ENCODE measurements around the gene EDEM2.
"Not testable (repeated sequence)": the region's sequence is repeated elsewhere in the genome, so short reads cannot be mapped to it uniquely, and the experiment has no call there.

Gene EDEM2

GRCh38 chr20:35146920-35147574, at the start of gene EDEM2:
TSS of gene EDEM2 (minus strand) at chr20:35147336. CDS start at chr20:35147258, 78 bp downstream.
- DNase-seq (ENCODE audit: low spot score) = peak; percentile 96

DNA sequence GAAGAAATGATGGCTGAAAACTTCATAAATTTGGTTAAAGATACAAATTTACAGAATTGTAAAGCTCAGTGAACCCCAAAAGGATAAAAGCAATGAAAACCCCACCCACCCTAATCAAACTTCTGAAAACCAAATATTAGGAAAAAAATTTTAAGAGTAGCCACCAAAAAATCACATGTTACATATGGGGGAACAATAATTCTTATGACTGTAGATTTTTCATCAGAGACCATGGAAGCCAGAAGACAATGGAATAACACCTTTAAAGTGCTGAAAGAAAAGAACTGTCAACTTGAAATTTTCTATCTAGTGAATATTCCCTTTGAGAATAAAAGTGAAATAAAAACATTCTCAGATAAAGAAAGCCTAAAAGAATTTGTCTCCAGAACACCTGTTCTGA, 49.2 kb upstream of the EDEM2 start:
- no peak for DNase-seq (ENCODE audit: low spot score)

GRCh38 chr20:35193031-35193791, 46.1 kb upstream of the EDEM2 start:
- not testable (repeated sequence) for DNase-seq (ENCODE audit: low spot score)

DNA sequence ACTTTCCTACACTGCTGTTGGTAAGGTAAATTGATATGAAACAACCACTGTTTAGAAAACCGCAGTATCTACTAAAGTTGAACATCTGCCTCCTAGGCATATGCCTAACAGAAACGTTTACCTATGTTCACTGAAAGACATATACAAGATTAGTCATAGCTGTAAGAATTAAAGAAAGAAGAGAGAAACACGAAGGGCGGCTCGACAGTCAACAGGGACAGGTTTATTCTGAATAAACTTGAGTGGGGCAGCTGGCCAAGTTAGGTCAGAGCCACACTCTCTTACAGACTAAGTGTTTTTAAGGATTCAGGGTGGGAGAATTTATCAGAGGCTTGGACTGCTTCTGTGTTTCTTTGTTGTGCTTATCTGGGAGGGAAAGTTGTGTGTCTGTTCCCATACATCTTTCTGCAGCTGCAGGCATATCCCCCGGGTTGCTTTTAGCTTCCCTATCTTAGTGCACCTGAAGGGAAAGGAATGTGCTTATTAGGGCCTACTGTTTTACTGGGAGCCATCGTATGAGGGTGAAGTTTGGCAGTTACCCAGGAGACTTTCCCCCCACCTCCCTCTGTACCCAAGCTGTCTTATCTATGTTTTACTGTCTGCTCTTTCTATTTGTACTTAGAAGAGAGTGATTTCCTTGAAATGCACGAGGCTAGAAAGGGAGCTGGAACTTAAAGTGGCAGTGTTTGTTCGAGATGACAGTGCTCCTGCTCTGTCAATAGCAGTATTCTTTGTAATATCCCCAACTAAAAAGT, 45.2 kb upstream of the EDEM2 start:
- no peak for DNase-seq (ENCODE audit: low spot score)

DNA sequence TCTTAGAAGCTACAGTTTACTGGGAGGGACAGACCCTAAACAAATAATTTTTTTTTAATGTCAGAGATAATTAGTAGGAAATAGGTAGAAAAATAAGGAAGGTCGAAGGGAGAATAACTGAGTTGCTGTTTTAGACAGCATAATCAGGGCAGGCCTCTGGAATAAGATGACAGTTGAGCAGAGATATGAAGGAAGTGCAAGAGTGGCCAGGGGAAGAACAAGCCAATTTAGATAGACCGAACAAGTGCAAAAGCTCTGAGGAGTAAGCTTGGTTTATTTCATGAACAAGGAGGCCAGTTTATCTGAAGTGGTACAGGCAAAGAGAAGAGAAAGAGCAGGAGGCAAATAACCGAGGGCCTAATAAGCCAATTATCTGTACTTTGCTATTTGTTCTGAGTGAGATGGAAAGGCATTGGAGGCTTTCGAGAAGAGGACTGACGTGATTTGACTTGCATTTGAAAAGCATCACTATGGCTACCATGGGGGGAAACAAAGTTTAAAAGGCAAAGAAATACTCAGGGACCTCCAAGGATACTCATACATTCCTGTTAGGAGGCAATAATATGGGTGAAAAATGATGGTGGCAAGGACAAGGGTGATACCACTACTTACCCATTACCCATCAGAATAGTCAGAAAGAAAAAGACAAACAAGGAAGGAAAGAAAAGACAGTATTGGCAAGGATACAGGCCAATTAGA, 44.4 kb upstream of the EDEM2 start:
- DNase-seq (ENCODE audit: low spot score) = no peak

- DNase-seq (ENCODE audit: low spot score) = no peak
Observed at GRCh38 chr20:35190556-35190955, 43.4 kb upstream of the EDEM2 start.

- DNase-seq (ENCODE audit: low spot score) = not testable (repeated sequence)
Observed at GRCh38 chr20:35189223-35189622, 42.1 kb upstream of the EDEM2 start.

GRCh38 chr20:35187584-35188190, 40.6 kb upstream of the EDEM2 start:
- peak; percentile 28 for DNase-seq (ENCODE audit: low spot score)

DNA sequence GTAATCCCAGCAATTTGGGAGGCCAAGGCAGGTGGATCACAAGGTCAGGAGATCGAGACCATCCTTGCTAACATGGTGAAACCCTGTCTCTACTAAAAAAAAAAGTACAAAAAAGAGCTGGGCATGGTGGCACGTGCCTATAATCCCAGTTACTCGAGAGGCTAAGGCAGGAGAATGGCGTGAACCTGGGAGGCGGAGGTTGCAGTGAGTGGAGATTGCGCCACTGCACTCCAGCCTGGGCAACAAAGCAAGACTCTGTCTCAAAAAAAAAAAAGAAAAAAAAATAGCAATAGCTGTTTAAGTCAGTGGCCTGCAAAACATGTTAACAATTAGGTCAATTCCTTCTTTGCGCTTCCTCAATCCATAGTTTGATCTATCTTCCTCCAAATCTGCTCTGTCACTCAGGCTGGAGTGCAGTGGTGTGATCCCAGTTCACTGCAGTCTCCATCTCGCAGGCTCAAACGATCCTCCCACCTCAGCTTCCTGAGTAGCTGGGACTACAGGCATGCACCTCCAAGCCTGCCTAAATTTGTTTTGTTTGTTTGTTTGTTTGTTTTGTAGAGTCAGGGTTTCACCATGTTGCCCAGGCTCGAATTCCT, 39.7 kb upstream of the EDEM2 start:
- DNase-seq (ENCODE audit: low spot score) = not testable (repeated sequence)

GRCh38 chr20:35181731-35182130, 34.6 kb upstream of the EDEM2 start:
- peak; percentile 40 for DNase-seq (ENCODE audit: low spot score)

- no peak for DNase-seq (ENCODE audit: low spot score)
Observed at GRCh38 chr20:35180266-35180665, 33.1 kb upstream of the EDEM2 start.

- no peak for DNase-seq (ENCODE audit: low spot score)
Observed at GRCh38 chr20:35179292-35180212, 32.4 kb upstream of the EDEM2 start.

GRCh38 chr20:35176132-35176531, 29.0 kb upstream of the EDEM2 start:
- DNase-seq (ENCODE audit: low spot score) = no peak

GRCh38 chr20:35174458-35175216, 27.5 kb upstream of the EDEM2 start:
- DNase-seq (ENCODE audit: low spot score) = peak; percentile 23

- no peak for DNase-seq (ENCODE audit: low spot score)
Observed at GRCh38 chr20:35173576-35174192, 26.5 kb upstream of the EDEM2 start.

DNA sequence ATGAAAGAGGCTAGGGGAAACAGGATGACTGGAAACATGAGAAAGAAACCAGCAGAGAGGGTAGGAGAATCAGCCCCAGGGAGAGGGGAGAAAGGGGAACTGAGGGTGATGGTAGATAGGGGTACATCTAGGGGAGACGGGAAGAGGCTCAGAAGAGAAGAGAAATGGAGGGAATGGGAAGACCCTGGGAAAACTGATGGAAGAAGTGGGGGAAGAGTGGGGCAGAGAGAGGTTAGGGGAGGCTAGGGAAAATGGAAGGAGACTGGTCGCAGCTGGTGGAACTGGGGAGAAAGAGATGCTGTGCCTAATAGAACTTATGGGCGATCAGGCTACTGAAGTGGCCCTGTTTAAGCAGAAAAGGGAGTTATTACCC, 25.3 kb upstream of the EDEM2 start:
- no peak for DNase-seq (ENCODE audit: low spot score)

GRCh38 chr20:35171753-35172433, 24.8 kb upstream of the EDEM2 start, which contains the start of gene PROCR:
TSS of gene PROCR (plus strand) at chr20:35172072. CDS start at chr20:35172155, 83 bp downstream.
- peak; percentile 93 for DNase-seq (ENCODE audit: low spot score)

GRCh38 chr20:35171438-35171752, 24.3 kb upstream of the EDEM2 start:
- no peak for DNase-seq (ENCODE audit: low spot score)
